ENCODE results near the gene ANK2. TPM values are rescaled to one million over a fixed set of nuclear protein-coding genes. Genes with fewer than 3 reads are reported as not detected.

ANK2 gene
- total RNA-seq, 4 donors from 2014 or later: 74.2 to 127 (median 87.5) TPM

DNA sequence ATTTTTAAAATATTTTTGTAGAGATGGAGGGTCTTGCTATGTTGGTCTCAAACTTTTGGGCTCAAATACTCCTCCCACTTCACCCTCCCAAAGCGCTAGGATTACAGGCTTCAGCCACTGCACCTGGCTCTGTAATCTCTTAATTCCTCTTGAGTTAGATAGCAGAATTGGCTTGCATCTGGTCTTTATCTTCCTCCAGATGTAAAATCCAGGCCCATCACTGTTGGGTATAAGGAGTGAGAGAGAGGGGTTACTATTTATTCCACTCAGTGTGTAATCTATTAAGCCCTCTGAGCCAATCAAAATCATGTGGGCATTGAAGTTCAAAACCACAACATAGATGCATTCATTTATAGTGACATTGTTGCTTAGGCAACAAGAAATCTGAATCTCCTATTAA lies 33.9 kb downstream of the ANK2 start:
- H3K27ac ChIP-seq: no peak overlapping the region
- no peaks in the 10 kb centered on the region for H3K27me3 ChIP-seq
- in situ Hi-C loops (cut with MboI; ENCODE audit: low sequenced_read_pairs in 4 of 4) (no loop called here), intact Hi-C loops (cut with DNase I; ENCODE audit: low total_unique reads) (no loop called here)
- no peak overlapping the region for H3K4me3 ChIP-seq
- peaks cover 0 to 3% of the 10 kb centered on the region in 2 donors for H3K4me1 ChIP-seq
- no peak for TF ChIP-seq POLR2A (IDR thresholded peaks at IDR 0.05)
- TF ChIP-seq, protein P1, sequence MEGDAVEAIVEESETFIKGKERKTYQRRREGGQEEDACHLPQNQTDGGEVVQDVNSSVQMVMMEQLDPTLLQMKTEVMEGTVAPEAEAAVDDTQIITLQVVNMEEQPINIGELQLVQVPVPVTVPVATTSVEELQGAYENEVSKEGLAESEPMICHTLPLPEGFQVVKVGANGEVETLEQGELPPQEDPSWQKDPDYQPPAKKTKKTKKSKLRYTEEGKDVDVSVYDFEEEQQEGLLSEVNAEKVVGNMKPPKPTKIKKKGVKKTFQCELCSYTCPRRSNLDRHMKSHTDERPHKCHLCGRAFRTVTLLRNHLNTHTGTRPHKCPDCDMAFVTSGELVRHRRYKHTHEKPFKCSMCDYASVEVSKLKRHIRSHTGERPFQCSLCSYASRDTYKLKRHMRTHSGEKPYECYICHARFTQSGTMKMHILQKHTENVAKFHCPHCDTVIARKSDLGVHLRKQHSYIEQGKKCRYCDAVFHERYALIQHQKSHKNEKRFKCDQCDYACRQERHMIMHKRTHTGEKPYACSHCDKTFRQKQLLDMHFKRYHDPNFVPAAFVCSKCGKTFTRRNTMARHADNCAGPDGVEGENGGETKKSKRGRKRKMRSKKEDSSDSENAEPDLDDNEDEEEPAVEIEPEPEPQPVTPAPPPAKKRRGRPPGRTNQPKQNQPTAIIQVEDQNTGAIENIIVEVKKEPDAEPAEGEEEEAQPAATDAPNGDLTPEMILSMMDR (IDR thresholded peaks at IDR 0.05 in 4 of 5, conservative IDR thresholded peaks at IDR 0.05 in 1 of 5): no peak
- no peaks in the 10 kb centered on the region for H3K36me3 ChIP-seq
- ATAC-seq (no peak), DNase-seq (no peak)
- H3K9me3 ChIP-seq: no peaks in the 10 kb centered on the region

GRCh38 chr4:113086172-113086695 lies 36.8 kb downstream of the ANK2 start:
- ATAC-seq: no peak
- Histone ChIP-seq H3K4me1 (peaks cover 0 to 8% of the 10 kb centered on the region in 2 donors), H3K4me3 (no peak overlapping the region), H3K9me3 (no peaks in the 10 kb centered on the region), H3K27me3 (no peaks in the 10 kb centered on the region), H3K36me3 (no peaks in the 10 kb centered on the region), H3K27ac (no peak overlapping the region)
- in situ Hi-C loops (cut with MboI; ENCODE audit: low sequenced_read_pairs in 4 of 4) (no loop called here), intact Hi-C loops (cut with DNase I; ENCODE audit: low total_unique reads) (no loop called here)
- DNase-seq: no peak
- no peak for TF ChIP-seq POLR2A (IDR thresholded peaks at IDR 0.05)
- TF ChIP-seq, protein P1 (IDR thresholded peaks at IDR 0.05 in 4 of 5, conservative IDR thresholded peaks at IDR 0.05 in 1 of 5): no peak

- Histone ChIP-seq H3K27me3 (no peaks in the 10 kb centered on the region), H3K9me3 (no peaks in the 10 kb centered on the region), H3K27ac (no peak overlapping the region), H3K4me3 (no peak overlapping the region), H3K4me1 (peaks cover 0 to 8% of the 10 kb centered on the region in 2 donors), H3K36me3 (no peaks in the 10 kb centered on the region)
- in situ Hi-C loops (cut with MboI; ENCODE audit: low sequenced_read_pairs in 4 of 4) (no loop called here), intact Hi-C loops (cut with DNase I; ENCODE audit: low total_unique reads) (no loop called here)
- TF ChIP-seq, protein P1 (IDR thresholded peaks at IDR 0.05 in 4 of 5, conservative IDR thresholded peaks at IDR 0.05 in 1 of 5): no peak
- no peak for TF ChIP-seq POLR2A (IDR thresholded peaks at IDR 0.05)
- DNase-seq (no peak), ATAC-seq (no peak)
Measured at GRCh38 chr4:113088050-113088449, 38.6 kb downstream of the ANK2 start.

- no peaks in the 10 kb centered on the region for H3K36me3 ChIP-seq
- TF ChIP-seq, protein P1 (IDR thresholded peaks at IDR 0.05 in 4 of 5, conservative IDR thresholded peaks at IDR 0.05 in 1 of 5): no peak
- no peak for TF ChIP-seq POLR2A (IDR thresholded peaks at IDR 0.05)
- H3K4me1 ChIP-seq: peaks cover 0 to 8% of the 10 kb centered on the region in 2 donors
- H3K27ac ChIP-seq: no peak overlapping the region
- DNase-seq (no peak), ATAC-seq (no peak)
- H3K4me3 ChIP-seq: no peak overlapping the region
- in situ Hi-C loops (cut with MboI; ENCODE audit: low sequenced_read_pairs in 4 of 4): no loop called here
- intact Hi-C loops (cut with DNase I; ENCODE audit: low total_unique reads): no loop called here
- H3K9me3 ChIP-seq: no peaks in the 10 kb centered on the region
- H3K27me3 ChIP-seq: no peaks in the 10 kb centered on the region
Measured at GRCh38 chr4:113090954-113091353, 41.5 kb downstream of the ANK2 start.

GRCh38 chr4:113094331-113094730 lies 44.9 kb downstream of the ANK2 start:
- no peak for ATAC-seq

More at GRCh38 chr4:113094331-113094730, 44.9 kb downstream of the ANK2 start:
- H3K4me1 ChIP-seq: no peaks in the 10 kb centered on the region
- in situ Hi-C loops (cut with MboI; ENCODE audit: low sequenced_read_pairs in 4 of 4) (no loop called here), intact Hi-C loops (cut with DNase I; ENCODE audit: low total_unique reads) (no loop called here)
- no peak for TF ChIP-seq POLR2A (IDR thresholded peaks at IDR 0.05)
- TF ChIP-seq, protein P1 (IDR thresholded peaks at IDR 0.05 in 4 of 5, conservative IDR thresholded peaks at IDR 0.05 in 1 of 5): no peak
- H3K4me3 ChIP-seq: no peak overlapping the region
- no peaks in the 10 kb centered on the region for H3K9me3 ChIP-seq
- DNase-seq: no peak
- no peak overlapping the region for H3K27ac ChIP-seq
- no peaks in the 10 kb centered on the region for H3K36me3 ChIP-seq
- H3K27me3 ChIP-seq: no peaks in the 10 kb centered on the region
